Trophoblast cell (in vitro differentiated cells and primary cell): Measurements from ENCODE around the gene MGMT.

Experiments used
- DNase-seq, 2 donors: peaks; one replicate each; pipeline ENCODE4 v3.0.0-alpha.2; 2016
- H2AFZ ChIP-seq: 2 replicates; pipeline ENCODE4 v1.6.1; 2013; ENCODE audit warnings: low read length, moderate library complexity, mild to moderate bottlenecking; ENCODE audit not compliant: insufficient read depth, poor library complexity
- H2AK5ac ChIP-seq: 2 replicates; pipeline ENCODE4 v1.6.1; 2013; ENCODE audit warnings: mild to moderate bottlenecking, low read length
- H2BK120ac ChIP-seq: 2 replicates; pipeline ENCODE4 v1.6.1; 2013; ENCODE audit warnings: low read length, mild to moderate bottlenecking, moderate library complexity; ENCODE audit not compliant: insufficient read depth, poor library complexity
- H2BK12ac ChIP-seq: 2 replicates; pipeline ENCODE4 v1.6.1; 2013; ENCODE audit warnings: mild to moderate bottlenecking, low read length, moderate library complexity
- H2BK5ac ChIP-seq: 2 replicates; pipeline ENCODE4 v1.6.1; 2013; ENCODE audit warnings: low read length, low read depth, moderate library complexity, mild to moderate bottlenecking; ENCODE audit not compliant: poor library complexity
- H3K14ac ChIP-seq: 2 replicates; pipeline ENCODE4 v1.6.1; 2013; ENCODE audit warnings: mild to moderate bottlenecking, low read length
- H3K18ac ChIP-seq: 2 replicates; pipeline ENCODE4 v1.6.1; 2013; ENCODE audit warnings: mild to moderate bottlenecking, low read length
- H3K23ac ChIP-seq: 2 replicates; pipeline ENCODE4 v1.6.1; 2013; ENCODE audit warnings: low read length
- H3K27ac ChIP-seq: 2 replicates; pipeline ENCODE4 v1.5.1; 2013; ENCODE audit warnings: low read depth, mild to moderate bottlenecking, inconsistent platforms, low read length, moderate library complexity
- H3K27me3 ChIP-seq: 2 replicates; pipeline ENCODE4 v1.6.1; 2013; ENCODE audit warnings: inconsistent platforms, mild to moderate bottlenecking, low read length, moderate library complexity; ENCODE audit not compliant: insufficient read depth
- H3K36me3 ChIP-seq, 2 experiments: 1 replicate in 1 of 2; 2 replicates in 1 of 2; pipeline ENCODE4 v1.6.1; 2013; ENCODE audit warnings: low read length in 2 of 2, mild to moderate bottlenecking in 2 of 2, moderate library complexity in 1 of 2; ENCODE audit not compliant: insufficient read depth in 2 of 2, control insufficient read depth in 1 of 2
- H3K4ac ChIP-seq: 2 replicates; pipeline ENCODE4 v1.6.1; 2013; ENCODE audit warnings: low read depth, mild to moderate bottlenecking, low read length, moderate library complexity
- H3K4me1 ChIP-seq, 2 experiments: 1 replicate in 1 of 2; 2 replicates in 1 of 2; pipeline ENCODE4 v1.6.1; 2013; ENCODE audit warnings: low read length in 2 of 2, mild to moderate bottlenecking in 2 of 2, moderate library complexity in 1 of 2; ENCODE audit not compliant: insufficient read depth in 2 of 2, control insufficient read depth in 1 of 2
- H3K4me2 ChIP-seq: 2 replicates; pipeline ENCODE4 v1.6.1; 2013; ENCODE audit warnings: inconsistent platforms, mild to moderate bottlenecking, low read length, moderate library complexity
- H3K4me3 ChIP-seq: 2 replicates; pipeline ENCODE4 v1.5.1; 2013; ENCODE audit warnings: mild to moderate bottlenecking, low read depth, low read length, inconsistent platforms
- H3K79me1 ChIP-seq: one replicate; pipeline ENCODE4 v1.6.1; 2013; ENCODE audit warnings: low read length
- H3K79me2 ChIP-seq: 2 replicates; pipeline ENCODE4 v1.6.1; 2013; ENCODE audit warnings: low read length, mild to moderate bottlenecking; ENCODE audit not compliant: control insufficient read depth, insufficient read depth, poor library complexity
- H3K9ac ChIP-seq: 2 replicates; pipeline ENCODE4 v1.6.1; 2013; ENCODE audit warnings: mild to moderate bottlenecking, low read length
- H3K9me3 ChIP-seq: 2 replicates; pipeline ENCODE4 v1.6.1; 2013; ENCODE audit warnings: low read depth, mild to moderate bottlenecking, control low read depth, inconsistent platforms, low read length; ENCODE audit not compliant: insufficient read depth
- H4K12ac ChIP-seq: 2 replicates; pipeline ENCODE4 v1.6.1; 2013; ENCODE audit warnings: low read depth, mild to moderate bottlenecking, low read length, moderate library complexity
- H4K8ac ChIP-seq: 2 replicates; pipeline ENCODE4 v1.6.1; 2013; ENCODE audit warnings: low read depth, mild to moderate bottlenecking, low read length, moderate library complexity
- H4K91ac ChIP-seq: one replicate; pipeline ENCODE4 v1.6.1; 2013; ENCODE audit warnings: low read depth, mild to moderate bottlenecking, low read length, moderate library complexity
- WGBS: extraction: QIAGEN DNeasy Blood & Tissue Kit; methylation state at CpG from one replicate; pipeline ENCODE4 v1.1.7; 2013; ENCODE audit warnings: missing lambda C conversion rate; ENCODE audit not compliant: insufficient read length, insufficient coverage; ENCODE audit errors: extremely low coverage; 5-methylcytosine and 5-hydroxymethylcytosine counted together

Gene MGMT

GRCh38 chr10:129617768-129618167 is 150.7 kb downstream of the MGMT start:
- Histone ChIP-seq H3K4me2 (no peak overlapping the region), H3K79me2 (no peaks in the 10 kb centered on the region), H2BK12ac (no peak overlapping the region), H2AK5ac (no peak overlapping the region), H3K23ac (no peak overlapping the region), H3K4ac (no peak overlapping the region), H2AFZ (no peak overlapping the region), H3K18ac (no peak overlapping the region), H3K14ac (no peak overlapping the region), H4K91ac (no peak overlapping the region), H3K79me1 (no peaks in the 10 kb centered on the region), H2BK120ac (no peak overlapping the region), H3K9ac (no peak overlapping the region), H3K4me3 (no peak overlapping the region), H3K4me1 (peaks cover 0 to 1% of the 10 kb centered on the region in 2 experiments), H2BK5ac (no peak overlapping the region), H3K27ac (no peak overlapping the region), H3K36me3 (no peaks in the 10 kb centered on the region), H4K8ac (no peak overlapping the region), H3K27me3 (no peaks in the 10 kb centered on the region), H4K12ac (no peak overlapping the region), H3K9me3 (peaks cover 4% of the 10 kb centered on the region)
- no CpG with 5 or more reads among the region's 3 CpGs for WGBS
- DNase-seq: no peak

GRCh38 chr10:129621062-129621461 is 154.0 kb downstream of the MGMT start:
- Histone ChIP-seq H3K36me3 (no peaks in the 10 kb centered on the region), H3K79me2 (no peaks in the 10 kb centered on the region), H3K79me1 (no peaks in the 10 kb centered on the region), H2AK5ac (no peak overlapping the region), H4K8ac (no peak overlapping the region), H4K91ac (no peak overlapping the region), H3K9me3 (peaks cover 2% of the 10 kb centered on the region), H2AFZ (no peak overlapping the region), H3K27ac (no peak overlapping the region), H3K14ac (no peak overlapping the region), H3K4me2 (no peak overlapping the region), H2BK120ac (no peak overlapping the region), H3K23ac (no peak overlapping the region), H2BK5ac (no peak overlapping the region), H3K4me3 (no peak overlapping the region), H3K4ac (no peak overlapping the region), H3K4me1 (peaks cover 0 to 3% of the 10 kb centered on the region in 2 experiments), H2BK12ac (no peak overlapping the region), H4K12ac (no peak overlapping the region), H3K9ac (no peak overlapping the region), H3K18ac (no peak overlapping the region), H3K27me3 (no peaks in the 10 kb centered on the region)
- no CpG with 5 or more reads among the region's 7 CpGs for WGBS
- DNase-seq: no peak

GRCh38 chr10:129621693-129622092 is 154.7 kb downstream of the MGMT start:
- Histone ChIP-seq H4K12ac (no peak overlapping the region), H2AK5ac (no peak overlapping the region), H2BK120ac (no peak overlapping the region), H3K27ac (no peak overlapping the region), H2AFZ (no peak overlapping the region), H3K4me2 (no peak overlapping the region), H4K91ac (no peak overlapping the region), H3K79me2 (no peaks in the 10 kb centered on the region), H2BK5ac (no peak overlapping the region), H3K14ac (no peak overlapping the region), H3K23ac (no peak overlapping the region), H3K27me3 (no peaks in the 10 kb centered on the region), H3K18ac (no peak overlapping the region), H3K4me1 (peaks cover 0 to 3% of the 10 kb centered on the region in 2 experiments), H3K36me3 (no peaks in the 10 kb centered on the region), H3K4ac (no peak overlapping the region), H3K9me3 (no peaks in the 10 kb centered on the region), H3K4me3 (no peak overlapping the region), H4K8ac (no peak overlapping the region), H3K9ac (no peak overlapping the region), H2BK12ac (no peak overlapping the region), H3K79me1 (no peaks in the 10 kb centered on the region)
- WGBS: no CpG with 5 or more reads among the region's 2 CpGs
- DNase-seq: no peak

- H2AFZ ChIP-seq: no peak overlapping the region
- H2BK12ac ChIP-seq: no peak overlapping the region
- no CpG with 5 or more reads among the region's 3 CpGs for WGBS
- H3K4ac ChIP-seq: no peak overlapping the region
- no peaks in the 10 kb centered on the region for H3K79me2 ChIP-seq
- H3K4me2 ChIP-seq: no peak overlapping the region
- no peak overlapping the region for H3K27ac ChIP-seq
- DNase-seq: no peak
- H3K9me3 ChIP-seq: no peaks in the 10 kb centered on the region
- no peak overlapping the region for H3K23ac ChIP-seq
- no peaks in the 10 kb centered on the region for H3K36me3 ChIP-seq
- H4K91ac ChIP-seq: no peak overlapping the region
- H4K12ac ChIP-seq: no peak overlapping the region
- H3K4me1 ChIP-seq: peaks cover 0 to 3% of the 10 kb centered on the region in 2 experiments
- H3K18ac ChIP-seq: no peak overlapping the region
- H2AK5ac ChIP-seq: no peak overlapping the region
- no peak overlapping the region for H2BK5ac ChIP-seq
- no peak overlapping the region for H3K9ac ChIP-seq
- no peaks in the 10 kb centered on the region for H3K79me1 ChIP-seq
- H3K14ac ChIP-seq: no peak overlapping the region
- no peak overlapping the region for H2BK120ac ChIP-seq
- H4K8ac ChIP-seq: no peak overlapping the region
- H3K4me3 ChIP-seq: no peak overlapping the region
- no peaks in the 10 kb centered on the region for H3K27me3 ChIP-seq
These were observed 155.2 kb downstream of the MGMT start for GRCh38 chr10:129622291-129622690.
